A549 (cell line): Measurements from ENCODE around the gene PRR15L. TPM values are rescaled to one million over a fixed set of nuclear protein-coding genes. Genes with fewer than 3 reads are reported as not detected.

Source experiments
- ATAC-seq, 2 experiments: fragments of 200-7000 bp in 1 of 2; fragments of >200 bp in 1 of 2; cut with Nextera tagmentation in 1 of 2; cut with Tn5 transposase in 1 of 2; 3 replicates each; pipeline versions ENCODE4 v1.8.0 to v1.9.1; 2018 to 2020; ENCODE audit warnings: mild to moderate bottlenecking in 1 of 2, moderate library complexity in 1 of 2
- CTCF ChIA-PET: fragments of 300-600 bp; sonication (Branson Sonifier 250); formaldehyde crosslinking; extraction: SDS; loops from one replicate; lab custom pipeline; 2021; ENCODE audit warnings: antibody characterized with exemption, inconsistent platforms; lab: Yijun Ruan, JAX
- POLR2A ChIA-PET: fragments of 350-600 bp; formaldehyde crosslinking; extraction: SDS; loops from one replicate; lab custom pipeline; 2021; ENCODE audit warnings: antibody characterized with exemption, inconsistent platforms; lab: Yijun Ruan, JAX
- DNase-seq, 2 experiments: peaks; one replicate each; pipeline versions ENCODE4 v3.0.0 to v3.0.0-alpha.2; 2011 to 2016; ENCODE audit warnings: low read depth in 1 of 2, low spot score in 1 of 2
- FAIRE-seq: peaks from 2 replicates; lab custom pipeline; 2011; peaks lifted over from hg19 to GRCh38; lab: Jason Lieb, UNC
- H3K27ac ChIP-seq, 2 experiments: fragments of >200 bp; sonication (Bioruptor Twin); formaldehyde crosslinking; 3 replicates each; pipeline ENCODE4 v1.5.1; 2016 to 2017
- H3K4me1 ChIP-seq: fragments of >200 bp; sonication (Bioruptor Twin); formaldehyde crosslinking; 3 replicates; pipeline ENCODE4 v1.6.1; 2016
- H3K4me2 ChIP-seq: fragments of >200 bp; sonication (Bioruptor Twin); formaldehyde crosslinking; 3 replicates; pipeline ENCODE4 v1.6.1; 2016
- H3K4me3 ChIP-seq: fragments of >200 bp; sonication (Bioruptor Twin); formaldehyde crosslinking; 3 replicates; pipeline ENCODE4 v1.5.1; 2016
- H3K9me3 ChIP-seq: fragments of >200 bp; sonication (Bioruptor Twin); formaldehyde crosslinking; 3 replicates; pipeline ENCODE4 v1.6.1; 2016
- ATOH8 ChIP-seq: fragments of 250-450 bp; sonication (Bioruptor Pico); IDR thresholded peaks from 2 replicates; pipeline ENCODE4 v1.5.0; 2020; ENCODE audit warnings: low read depth, mild to moderate bottlenecking, moderate library complexity
- BCL3 ChIP-seq: fragments of >200 bp; sonication (Bioruptor Twin); formaldehyde crosslinking; IDR thresholded peaks from 3 replicates; pipeline ENCODE4 v1.6.1; 2016
- BHLHE40 ChIP-seq: IDR thresholded peaks from 2 replicates; pipeline ENCODE4 v1.6.1; 2012; ENCODE audit warnings: low read depth, low read length, inconsistent platforms
- CEBPB ChIP-seq, 2 experiments: fragments of >200 bp in 1 of 2; sonication (Bioruptor Twin) in 1 of 2; formaldehyde crosslinking in 1 of 2; IDR thresholded peaks; 2 replicates each; pipeline ENCODE4 v1.6.1; 2012 to 2016
- CHD4 ChIP-seq: fragments of 200-600 bp; sonication (generic); IDR thresholded peaks from 2 replicates; pipeline ENCODE4 v1.6.1; 2016; ENCODE audit warnings: antibody characterized with exemption, mild to moderate bottlenecking, borderline replicate concordance
- CTCF ChIP-seq: fragments of >200 bp; sonication (Bioruptor Twin); formaldehyde crosslinking; IDR thresholded peaks from 3 replicates; pipeline ENCODE4 v1.5.1; 2016
- E2F6 ChIP-seq: IDR thresholded peaks from 2 replicates; pipeline ENCODE4 v1.6.1; 2012; ENCODE audit warnings: low read depth, borderline replicate concordance
- ELK1 ChIP-seq: fragments of 150-350 bp; IDR thresholded peaks from 2 replicates; pipeline ENCODE4 v1.6.1; 2014; ENCODE audit warnings: low read depth, mild to moderate bottlenecking, low read length
- ESRRA ChIP-seq: fragments of 150-350 bp; IDR thresholded peaks from 2 replicates; pipeline ENCODE4 v1.6.1; 2014; ENCODE audit warnings: mild to moderate bottlenecking, low read length, borderline replicate concordance
- HDAC2 ChIP-seq: fragments of 200-600 bp; sonication (generic); IDR thresholded peaks from 2 replicates; pipeline ENCODE4 v1.6.1; 2016
- JUN ChIP-seq, 2 experiments: fragments of >200 bp; sonication (Bioruptor Twin); formaldehyde crosslinking; IDR thresholded peaks; 2 replicates in 1 of 2; 3 replicates in 1 of 2; pipeline ENCODE4 v1.6.1; 2016 to 2017
- JUNB ChIP-seq: fragments of >200 bp; sonication (Bioruptor Twin); formaldehyde crosslinking; IDR thresholded peaks from 2 replicates; pipeline ENCODE4 v1.6.1; 2016
- KDM1A ChIP-seq: fragments of 200-600 bp; sonication (generic); IDR thresholded peaks from 2 replicates; pipeline ENCODE4 v1.6.1; 2016; ENCODE audit warnings: low read depth, mild to moderate bottlenecking
- MYC ChIP-seq: IDR thresholded peaks from 2 replicates; pipeline ENCODE4 v1.6.1; 2012; ENCODE audit warnings: mild to moderate bottlenecking, inconsistent platforms, low read length, improper control_type of control experiment, borderline replicate concordance
- NPAS2 ChIP-seq: fragments of 250-450 bp; sonication (Bioruptor Pico); IDR thresholded peaks from 2 replicates; pipeline ENCODE4 v1.8.0; 2022; ENCODE audit warnings: mild to moderate bottlenecking, moderate library complexity, borderline replicate concordance
- POLR2A ChIP-seq: IDR thresholded peaks from 2 replicates; pipeline ENCODE4 v1.6.1; 2012; ENCODE audit warnings: mild to moderate bottlenecking, low read length
- RAD21 ChIP-seq, 2 experiments: fragments of >200 bp in 1 of 2; sonication (Bioruptor Twin) in 1 of 2; formaldehyde crosslinking in 1 of 2; IDR thresholded peaks in 1 of 2; conservative IDR thresholded peaks in 1 of 2; 2 replicates in 1 of 2; 3 replicates in 1 of 2; pipeline ENCODE4 v1.6.1; 2012 to 2018; ENCODE audit warnings: inconsistent platforms in 1 of 2
- REST ChIP-seq: fragments of 200-600 bp; sonication (generic); IDR thresholded peaks from 2 replicates; pipeline ENCODE4 v1.6.1; 2016; ENCODE audit warnings: antibody characterized with exemption, mild to moderate bottlenecking, moderate library complexity
- RFX5 ChIP-seq: fragments of 450-650 bp; IDR thresholded peaks from 2 replicates; pipeline ENCODE4 v1.7.1; 2014; ENCODE audit warnings: antibody characterized with exemption, mild to moderate bottlenecking, moderate library complexity
- TP53 ChIP-seq: fragments of 250-450 bp; sonication (Bioruptor Pico); IDR thresholded peaks from 2 replicates; pipeline ENCODE4 v1.5.0; 2021; ENCODE audit warnings: mild to moderate bottlenecking, moderate library complexity
- USF2 ChIP-seq: fragments of 450-650 bp; IDR thresholded peaks from 2 replicates; pipeline ENCODE4 v1.6.1; 2014; ENCODE audit warnings: antibody characterized with exemption
- ZNF302 ChIP-seq: fragments of 250-450 bp; sonication (Bioruptor Pico); IDR thresholded peaks from 2 replicates; pipeline ENCODE4 v1.9.0; 2021; ENCODE audit warnings: inconsistent platforms, mild to moderate bottlenecking, moderate library complexity
- WGBS: methylation state at CpG from one replicate; pipeline ENCODE4 v1.1.6; 2017; ENCODE audit errors: missing lambda C conversion rate; 5-methylcytosine and 5-hydroxymethylcytosine counted together
- polyA plus RNA-seq, 4 experiments: library from polyadenylated mRNA; depleted of rRNA in 3 of 4; stranded (reverse); fragments of >200 nt; fragmentation: RNase III in 1 of 4; extraction: RNeasy Plus Mini Kit Qiagen cat#74134 plus additional on column Dnase treatment in 1 of 4; gene quantifications; 2 replicates in 3 of 4; 3 replicates in 1 of 4; pipeline ENCODE4 v1.2.3, GENCODE V29; 2011 to 2017

PRR15L gene
- polyA plus RNA-seq, 2 of the 4 experiments (the other 2 are of a cell fraction) = 1.6 to 2.2 TPM

GRCh38 chr17:47990962-47991731 lies 33.5 kb upstream of the PRR15L start (continued):
- TF ChIP-seq ATOH8 (CRISPR knock-in tag) (no peak), JUNB (no peak), ZNF302 (CRISPR knock-in tag) (no peak), E2F6 (no peak)

GRCh38 chr17:47989700-47990099 lies 32.0 kb upstream of the PRR15L start:
- H3K4me2 ChIP-seq = no peak overlapping the region
- 75% methylated on average over 1 of the region's 1 CpG for WGBS
- ATAC-seq (no peak), FAIRE-seq (no peak), DNase-seq (no peak)
- no peak overlapping the region for H3K4me3 ChIP-seq
- CTCF ChIA-PET = interaction anchor here (0.8 to 38.7 kb wide), 9 partner anchors 9 to 149 kb away, joined by 3 to 1426 read pairs (median 4); partner anchors contain the start of genes PNPO, PRR15L and SCRN2
- POLR2A ChIA-PET = no interaction called here
- H3K27ac ChIP-seq = no peak overlapping the region
- H3K4me1 ChIP-seq = no peaks in the 10 kb centered on the region
- TF ChIP-seq ELK1 (no peak), TP53 (CRISPR knock-in tag) (no peak), POLR2A (no peak), BHLHE40 (no peak), ZNF302 (CRISPR knock-in tag) (no peak), USF2 (no peak), ATOH8 (CRISPR knock-in tag) (no peak), RFX5 (no peak), CEBPB (IDR thresholded peaks at IDR 0.05) (no peak), CTCF (no peak), MYC (no peak), JUN (IDR thresholded peaks at IDR 0.05) (no peak), BCL3 (no peak), REST (no peak), HDAC2 (no peak), ESRRA (no peak), CHD4 (no peak), NPAS2 (CRISPR knock-in tag) (no peak), RAD21 (conservative IDR thresholded peaks at IDR 0.05 in 1 of 2, IDR thresholded peaks at IDR 0.05 in 1 of 2) (no peak), KDM1A (no peak)
- H3K9me3 ChIP-seq = no peaks in the 10 kb centered on the region
